ENCODE data around the gene LAMA2.
A peak's percentile ranks its signal among the peaks of the same experiment; 100 is the strongest.

The LAMA2 gene

GRCh38 chr6:129494099-129494498 lies 611.2 kb downstream of the LAMA2 start:
- no peak for TF ChIP-seq CTCF (IDR thresholded peaks at IDR 0.05; ENCODE audit: insufficient read depth, low read depth, low read length, missing control alignments)
- DNase-seq (ENCODE audit: low read depth): no peak
- H3K4me3 ChIP-seq (ENCODE audit: low read length): no peak overlapping the region

GRCh38 chr6:129494586-129494985 lies 611.6 kb downstream of the LAMA2 start:
- DNase-seq (ENCODE audit: low read depth): no peak
- no peak for TF ChIP-seq CTCF (IDR thresholded peaks at IDR 0.05; ENCODE audit: insufficient read depth, low read depth, low read length, missing control alignments)
- H3K4me3 ChIP-seq (ENCODE audit: low read length): no peak overlapping the region

- no peak overlapping the region for H3K4me3 ChIP-seq (ENCODE audit: low read length)
Measured at GRCh38 chr6:129495652-129496051, 612.7 kb downstream of the LAMA2 start.

GRCh38 chr6:129497481-129498441 lies 614.8 kb downstream of the LAMA2 start:
- peak; percentile 72 for DNase-seq (ENCODE audit: low read depth)
- H3K4me3 ChIP-seq (ENCODE audit: low read length): no peak overlapping the region
- TF ChIP-seq CTCF (IDR thresholded peaks at IDR 0.05; ENCODE audit: insufficient read depth, low read depth, low read length, missing control alignments): no peak

More at GRCh38 chr6:129495652-129496051, 612.7 kb downstream of the LAMA2 start:
- DNase-seq (ENCODE audit: low read depth): no peak
- TF ChIP-seq CTCF (IDR thresholded peaks at IDR 0.05; ENCODE audit: insufficient read depth, low read depth, low read length, missing control alignments): no peak

- peak; percentile 55 for DNase-seq (ENCODE audit: low read depth)
- TF ChIP-seq CTCF (IDR thresholded peaks at IDR 0.05; ENCODE audit: insufficient read depth, low read depth, low read length, missing control alignments): no peak
- H3K4me3 ChIP-seq (ENCODE audit: low read length): no peak overlapping the region
Measured at GRCh38 chr6:129498541-129498940, 615.6 kb downstream of the LAMA2 start.

GRCh38 chr6:129498950-129499842 lies 616.3 kb downstream of the LAMA2 start:
- H3K4me3 ChIP-seq (ENCODE audit: low read length): no peak overlapping the region
- TF ChIP-seq CTCF (IDR thresholded peaks at IDR 0.05; ENCODE audit: insufficient read depth, low read depth, low read length, missing control alignments): peak; percentile 51
- DNase-seq (ENCODE audit: low read depth): peak; percentile 71

Measured in epithelial cell of esophagus (primary cell).